Heart right ventricle (tissue), 16 donors: ENCODE measurements around the gene GRIK4. TPM values are rescaled to one million over a fixed set of nuclear protein-coding genes. Genes with fewer than 3 reads are reported as not detected.

ENCODE experiments used
- ATAC-seq, 8 donors: fragments of 200-7000 bp; cut with Tn5 transposase; one replicate each; pipeline ENCODE4 v1.9.1; 2020; ENCODE audit warnings: mild to moderate bottlenecking in 8 of 8, moderate library complexity in 8 of 8, moderate number of reproducible peaks in 1 of 8
- DNase-seq, 2 donors: peaks; one replicate each; pipeline ENCODE4 v3.0.0-alpha.2; 2020
- H3K27ac ChIP-seq, 10 donors: fragments of 200-600 bp; sonication (generic) in 2 of 10; one replicate each; pipeline versions ENCODE4 v1.5.0 to v1.8.0; 2020 to 2022; ENCODE audit warnings: mild to moderate bottlenecking in 3 of 10
- H3K27me3 ChIP-seq, 7 donors: fragments of 200-600 bp; one replicate each; pipeline ENCODE4 v1.8.0; 2021 to 2022; ENCODE audit warnings: mild to moderate bottlenecking in 2 of 7
- H3K36me3 ChIP-seq, 9 donors: fragments of 200-600 bp; sonication (generic) in 1 of 9; one replicate each; pipeline versions ENCODE4 v1.5.0 to v1.8.0; 2020 to 2022; ENCODE audit warnings: mild to moderate bottlenecking in 2 of 9
- H3K4me1 ChIP-seq, 9 donors: fragments of 200-600 bp; sonication (generic) in 1 of 9; one replicate each; pipeline versions ENCODE4 v1.5.0 to v1.8.0; 2020 to 2022; ENCODE audit warnings: mild to moderate bottlenecking in 4 of 9
- H3K4me3 ChIP-seq, 10 donors: fragments of 200-600 bp; sonication (generic) in 2 of 10; one replicate each; pipeline versions ENCODE4 v1.5.0 to v1.8.0; 2020 to 2022; ENCODE audit warnings: mild to moderate bottlenecking in 7 of 10, moderate library complexity in 2 of 10
- H3K9me3 ChIP-seq, 11 donors: fragments of 200-600 bp in 10 of 11; sonication (generic) in 2 of 11; one replicate each; pipeline versions ENCODE4 v1.5.0 to v1.8.0; 2013 to 2022; ENCODE audit warnings: mild to moderate bottlenecking in 2 of 11, control low read depth in 1 of 11, moderate library complexity in 1 of 11
- CTCF ChIP-seq, 9 donors: fragments of 200-600 bp; sonication (generic) in 2 of 9; IDR thresholded peaks; one replicate each; pipeline versions ENCODE4 v1.5.0 to v1.8.0; 2021 to 2022; ENCODE audit warnings: antibody characterized with exemption in 9 of 9, mild to moderate bottlenecking in 5 of 9, moderate library complexity in 1 of 9
- WGBS, 2 donors: extraction: QIAGEN DNeasy Blood & Tissue Kit; methylation state at CpG; one replicate each; pipeline ENCODE4 v1.1.7; 2013; ENCODE audit warnings: inconsistent platforms in 1 of 2; 5-methylcytosine and 5-hydroxymethylcytosine counted together
- intact Hi-C, 10 donors: fragments of 100-400 bp; cut with DNase I; formaldehyde crosslinking; loops; one replicate each; pipeline versions ENCODE4 v1.11.1 to v1.14.2; 2022
- polyA plus RNA-seq, 2 donors: library from polyadenylated mRNA; stranded (reverse); fragments of 200-250 nt; gene quantifications; one replicate each; pipeline ENCODE4 v1.2.3, GENCODE V29; 2013
- total RNA-seq, 10 donors: library from RNA; stranded (reverse); fragmentation: NEBNext Ultra II Directional in 3 of 10; extraction: Animal tissue kit (Norgen Biotek cat#: 25700) in 3 of 10; gene quantifications; one replicate each; pipeline versions ENCODE4 v1.2.1 to v1.2.4, GENCODE V29; 2021 to 2023
- donor health status: Arrhythmogenic right ventricular cardiomyopathy.
- donor health status: ischemic (EF 13 %, LVEDD 7.1; RV severe dilation, severe dysfunction).
- donor health status: healthy with polysubstance abuse.
- donor health status: DM: no; HTN: yes; CAD: no.
- donor health status: DM: no; HTN: no; CAD: no.
- donor health status: ischemic (EF 25% LVEDD 6.9; RV normal size, moderate dysfunction).
- donor health status: ischemic (EF 25% LVEDD 5.7; RV mildly dilated, moderate dysfunction).
- donor health status: healthy.
- donor health status: DM: yes; HTN: yes; CAD: no.
- donor health status: Ischemic cardiomyopathy.
- donor health status: ischemic (EF 35%, LVEDD 5.7; RV mildly dilated, moderate dysfunction).
- donor health status: nonischemic (EF 11% LVEDD 7.7; RV severe dilation, severe dysfunction).
- donor health status: DM: yes; HTN: yes; CAD: no.
- donor health status: PGD.
- donor health status: ischemic (EF 29% LVEDD 5.4; RV normal size, mild dysfunction).
- donor health status: nonischemic (EF 23%, LVEDD 6.1; RV moderate dilation, normal function).

GRIK4 gene
- total and polyA plus RNA-seq, 12 donors, result 0.01 to 0.85 (median 0.37) TPM; not detected in 6

GRCh38 chr11:120827198-120827597, 315.6 kb downstream of the GRIK4 start:
- 58 to 62% methylated on average over 7 of the region's 7 CpGs for WGBS, 2 donors
- intact Hi-C loops, result no loop called here
- H3K27me3 ChIP-seq, result peaks cover 0 to 54% (median 32%) of the 10 kb centered on the region in 7 donors
- no peak for ATAC-seq
- no peak for TF ChIP-seq CTCF (IDR thresholded peaks at IDR 0.05)
- H3K27ac ChIP-seq, result no peak overlapping the region
- H3K9me3 ChIP-seq, result no peaks in the 10 kb centered on the region
- no peaks in the 10 kb centered on the region for H3K36me3 ChIP-seq
- H3K4me3 ChIP-seq, result no peak overlapping the region
- DNase-seq, result no peak
- no peaks in the 10 kb centered on the region for H3K4me1 ChIP-seq

GRCh38 chr11:120827820-120828219, 316.3 kb downstream of the GRIK4 start:
- Histone ChIP-seq H3K4me1 (no peaks in the 10 kb centered on the region), H3K9me3 (no peaks in the 10 kb centered on the region), H3K36me3 (no peaks in the 10 kb centered on the region), H3K27me3 (peaks cover 0 to 60% (median 38%) of the 10 kb centered on the region in 7 donors), H3K27ac (no peak overlapping the region), H3K4me3 (no peak overlapping the region)
- no peak for DNase-seq
- no peak for TF ChIP-seq CTCF (IDR thresholded peaks at IDR 0.05)
- intact Hi-C loops, result no loop called here
- ATAC-seq, result no peak
- 63 to 68% methylated on average over 3 of the region's 3 CpGs for WGBS, 2 donors

- DNase-seq, result no peak
- no peak for TF ChIP-seq CTCF (IDR thresholded peaks at IDR 0.05)
- no peak for ATAC-seq
- H3K4me1 ChIP-seq, result no peaks in the 10 kb centered on the region
- H3K9me3 ChIP-seq, result no peaks in the 10 kb centered on the region
- no peak overlapping the region for H3K27ac ChIP-seq
- H3K27me3 ChIP-seq, result peaks cover 0 to 68% (median 41%) of the 10 kb centered on the region in 7 donors
- intact Hi-C loops, result no loop called here
- WGBS, 2 donors, result 41 to 47% methylated on average over 5 of the region's 5 CpGs
- no peaks in the 10 kb centered on the region for H3K36me3 ChIP-seq
- no peak overlapping the region for H3K4me3 ChIP-seq
Observed at GRCh38 chr11:120828847-120829246, 317.3 kb downstream of the GRIK4 start.

GRCh38 chr11:120830085-120830620, 318.6 kb downstream of the GRIK4 start:
- TF ChIP-seq CTCF (IDR thresholded peaks at IDR 0.05), result no peak
- peaks cover 0 to 74% (median 39%) of the 10 kb centered on the region in 7 donors for H3K27me3 ChIP-seq
- H3K36me3 ChIP-seq, result no peaks in the 10 kb centered on the region
- 63 to 65% methylated on average over 9 of the region's 9 CpGs for WGBS, 2 donors
- no peaks in the 10 kb centered on the region for H3K9me3 ChIP-seq
- no peak overlapping the region for H3K27ac ChIP-seq
- ATAC-seq (no peak), DNase-seq (no peak)
- H3K4me3 ChIP-seq, result no peak overlapping the region
- intact Hi-C loops, result no loop called here
- no peaks in the 10 kb centered on the region for H3K4me1 ChIP-seq
